ENCODE data around the gene MAN1C1. TPM values are rescaled to one million over a fixed set of nuclear protein-coding genes. Genes with fewer than 3 reads are reported as not detected.

Gene MAN1C1
- total and polyA plus RNA-seq, 9 of the 15 experiments (the other 6 are each of a cell fraction or from before 2014, with no cell fraction given) = 0.04 to 0.44 (median 0.10) TPM; not detected in 3

DNA sequence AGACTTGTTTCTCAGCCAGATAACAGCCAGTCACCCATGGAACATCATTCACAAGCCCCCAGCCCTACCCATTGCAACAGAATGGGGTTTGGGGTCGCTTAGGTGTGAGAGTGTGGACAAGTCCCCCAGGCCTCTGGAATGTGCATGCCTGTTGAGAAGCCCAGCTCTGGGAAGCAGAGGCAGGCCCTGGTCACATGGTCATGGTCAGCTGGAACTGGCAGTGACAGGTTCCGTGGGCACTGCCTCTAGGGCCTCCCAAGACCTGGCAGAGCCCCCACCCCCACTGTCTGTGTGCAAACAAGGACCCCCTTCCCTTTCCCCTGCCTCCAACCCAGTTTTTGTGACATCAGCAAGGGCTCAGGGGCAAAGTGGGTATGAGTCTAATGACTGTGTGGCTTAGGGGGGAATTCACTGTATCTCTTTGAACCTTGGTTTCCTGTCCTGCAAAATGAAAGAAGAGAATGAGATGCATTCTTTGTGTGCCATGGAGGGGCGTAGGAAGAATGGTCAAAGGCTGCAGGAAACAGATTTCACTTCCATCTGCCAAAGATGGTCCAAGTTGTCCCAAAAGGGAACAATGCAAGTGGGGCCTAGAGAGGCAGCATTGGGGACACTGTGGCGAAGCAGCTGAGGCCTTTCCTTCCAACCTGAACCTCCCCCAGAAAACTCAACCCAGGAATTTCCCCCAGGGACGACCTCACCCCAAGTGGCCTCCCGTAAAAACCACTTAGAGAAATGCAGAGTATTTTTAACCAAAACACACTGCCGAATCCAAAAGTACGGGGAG lies 148.7 kb downstream of the MAN1C1 start:
- H3K9me3 ChIP-seq (replicated peaks; ENCODE audit: control insufficient read depth, insufficient read depth, low read depth, low read length) = no peaks in the 10 kb centered on the region; the same call in 1 of the 2 replicates
- BruUV-seq (replicated peaks) = no TSS peak
- no peaks in the 10 kb centered on the region for H3K9me1 ChIP-seq (ENCODE audit: control insufficient read depth, insufficient read depth, low read length)
- H4K20me1 ChIP-seq (replicated peaks; ENCODE audit: control insufficient read depth, insufficient read depth, low read length) = 0 out of 2 replicates have a peak, but pooled peaks cover 9% of the 10 kb centered on the region
- POLR2A ChIA-PET = interaction anchor here (0.6 to 1.4 kb wide), 5 partner anchors 8 to 54 kb away, joined by 3 to 6 read pairs (median 3); no protein-coding TSS in a partner anchor
- WGBS (ENCODE audit: insufficient coverage, low coverage, missing lambda C conversion rate) = 36% methylated on average over 8 of the region's 8 CpGs
- no peaks in the 10 kb centered on the region for H3K36me3 ChIP-seq (ENCODE audit: control insufficient read depth, insufficient read depth, low read length)
- intact Hi-C loops (cut with micrococcal nuclease) = no loop called here
- H3K79me2 ChIP-seq (ENCODE audit: control insufficient read depth, insufficient read depth, low read length) = no peaks in the 10 kb centered on the region
- H2AFZ ChIP-seq (ENCODE audit: low read depth, low read length) = peak overlapping the region; percentile 40
- no peak overlapping the region for H3K4me2 ChIP-seq (ENCODE audit: insufficient read depth, low read length)
- FAIRE-seq (no peak), ATAC-seq (no peak), DNase-seq (ENCODE audit: extremely low read depth in 1 of 4, low spot score in 3 of 4) (no peak)
- no peak overlapping the region for H3K27ac ChIP-seq (ENCODE audit: extremely low read depth, low read depth, low read length)
- TF ChIP-seq, protein P1, sequence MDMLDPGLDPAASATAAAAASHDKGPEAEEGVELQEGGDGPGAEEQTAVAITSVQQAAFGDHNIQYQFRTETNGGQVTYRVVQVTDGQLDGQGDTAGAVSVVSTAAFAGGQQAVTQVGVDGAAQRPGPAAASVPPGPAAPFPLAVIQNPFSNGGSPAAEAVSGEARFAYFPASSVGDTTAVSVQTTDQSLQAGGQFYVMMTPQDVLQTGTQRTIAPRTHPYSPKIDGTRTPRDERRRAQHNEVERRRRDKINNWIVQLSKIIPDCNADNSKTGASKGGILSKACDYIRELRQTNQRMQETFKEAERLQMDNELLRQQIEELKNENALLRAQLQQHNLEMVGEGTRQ (CRISPR knock-in tag; IDR thresholded peaks at IDR 0.05) = peak; percentile 27
- 0 out of 2 replicates have a peak, but pooled peaks have one; percentile 23 for TF ChIP-seq TFAP4 (CRISPR knock-in tag; IDR thresholded peaks at IDR 0.05; ENCODE audit: borderline replicate concordance)
- TF ChIP-seq ZNF75A (CRISPR knock-in tag; IDR thresholded peaks at IDR 0.05) = no peak
- no peak for TF ChIP-seq U2AF1 (optimal IDR thresholded peaks at IDR 0.05; ENCODE audit: low read depth, low read length)
- TF ChIP-seq, protein P2, sequence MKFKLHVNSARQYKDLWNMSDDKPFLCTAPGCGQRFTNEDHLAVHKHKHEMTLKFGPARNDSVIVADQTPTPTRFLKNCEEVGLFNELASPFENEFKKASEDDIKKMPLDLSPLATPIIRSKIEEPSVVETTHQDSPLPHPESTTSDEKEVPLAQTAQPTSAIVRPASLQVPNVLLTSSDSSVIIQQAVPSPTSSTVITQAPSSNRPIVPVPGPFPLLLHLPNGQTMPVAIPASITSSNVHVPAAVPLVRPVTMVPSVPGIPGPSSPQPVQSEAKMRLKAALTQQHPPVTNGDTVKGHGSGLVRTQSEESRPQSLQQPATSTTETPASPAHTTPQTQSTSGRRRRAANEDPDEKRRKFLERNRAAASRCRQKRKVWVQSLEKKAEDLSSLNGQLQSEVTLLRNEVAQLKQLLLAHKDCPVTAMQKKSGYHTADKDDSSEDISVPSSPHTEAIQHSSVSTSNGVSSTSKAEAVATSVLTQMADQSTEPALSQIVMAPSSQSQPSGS (CRISPR knock-in tag; IDR thresholded peaks at IDR 0.05) = no peak
- no peak overlapping the region for H3K4me3 ChIP-seq
- H3K4me1 ChIP-seq (replicated peaks in 1 of 2; ENCODE audit: control insufficient read depth in 2 of 2, insufficient read depth in 2 of 2, low read length in 2 of 2) = peaks cover 19 to 20% of the 10 kb centered on the region in 2 experiments
- CTCF ChIA-PET (ENCODE audit: low intra/inter-chr PET ratio) = no interaction called here
- H3K27me3 ChIP-seq (ENCODE audit: control insufficient read depth in 2 of 2, insufficient read depth in 2 of 2, low read length in 2 of 2) = peaks cover 0 to 10% of the 10 kb centered on the region in 2 experiments; a peak in 2 of 5 replicates
- peak overlapping the region in 1 of 2 experiments; percentile 43; a peak in 1 of 4 replicates for H3K9ac ChIP-seq (ENCODE audit: insufficient read depth in 1 of 2, low read depth in 2 of 2, low read length in 2 of 2)
- in situ Hi-C loops (cut with MboI) = no loop called here
